Naive B cell (primary cell): ENCODE data around the gene TMEM218. TPM values are rescaled to one million over a fixed set of nuclear protein-coding genes. Genes with fewer than 3 reads are reported as not detected.

ENCODE experiments used
- ATAC-seq, 2 donors: fragments of 150-1000 bp; cut with Tn5 transposase; 2 replicates each; pipeline ENCODE4 v1.10.0; 2021; ENCODE audit warnings: low read depth in 2 of 2, mild to moderate bottlenecking in 2 of 2, moderate library complexity in 2 of 2
- DNase-seq: peaks from one replicate; pipeline ENCODE4 v3.0.0; 2022
- H3K27ac Mint-ChIP-seq, 6 donors: one replicate each; pipeline ENCODE4 v1.8.0; 2020 to 2022; ENCODE audit warnings: mild to moderate bottlenecking in 6 of 6, mixed read lengths in 6 of 6, moderate library complexity in 5 of 6, inconsistent platforms in 2 of 6
- H3K27me3 Mint-ChIP-seq, 3 donors: one replicate each; pipeline ENCODE4 v1.8.0; 2021 to 2022; ENCODE audit warnings: mixed read lengths in 3 of 3, mild to moderate bottlenecking in 1 of 3
- H3K36me3 Mint-ChIP-seq, 2 donors: one replicate each; pipeline ENCODE4 v1.8.0; 2020 to 2022; ENCODE audit warnings: mixed read lengths in 2 of 2, inconsistent platforms in 1 of 2, mild to moderate bottlenecking in 1 of 2
- H3K4me1 Mint-ChIP-seq, 3 donors: one replicate each; pipeline ENCODE4 v1.8.0; 2020 to 2022; ENCODE audit warnings: mixed read lengths in 3 of 3, inconsistent platforms in 1 of 3, mild to moderate bottlenecking in 1 of 3, moderate library complexity in 1 of 3
- H3K4me3 Mint-ChIP-seq, 8 donors: one replicate each; pipeline ENCODE4 v1.8.0; 2020 to 2022; ENCODE audit warnings: mild to moderate bottlenecking in 8 of 8, mixed read lengths in 8 of 8, moderate library complexity in 8 of 8, inconsistent platforms in 2 of 8
- H3K9me3 Mint-ChIP-seq, 7 donors: one replicate each; pipeline ENCODE4 v1.8.0; 2020 to 2022; ENCODE audit warnings: mixed read lengths in 7 of 7, mild to moderate bottlenecking in 5 of 7, inconsistent platforms in 2 of 7, moderate library complexity in 1 of 7
- polyA plus RNA-seq, 6 donors: library from polyadenylated mRNA; unstranded; fragments of 300-500 nt; fragmentation: Illumina TruSeq; gene quantifications; one replicate each; pipeline ENCODE4 v1.2.3, GENCODE V29; 2021; ENCODE audit warnings: low read depth in 6 of 6

Gene TMEM218
- polyA plus RNA-seq, 6 donors from 2014 or later = 30.4 to 53.0 (median 36.7) TPM

- H3K4me1 Mint-ChIP-seq = peaks cover 35 to 46% (median 42%) of the 10 kb centered on the region in 3 donors
- H3K36me3 Mint-ChIP-seq = no peaks in the 10 kb centered on the region
These were observed 36.2 kb downstream of the TMEM218 start for GRCh38 chr11:125075242-125075625.

GRCh38 chr11:125074511-125075241 lies 36.8 kb downstream of the TMEM218 start:
- Mint-ChIP-seq H3K4me3 (no peak overlapping the region), H3K36me3 (no peaks in the 10 kb centered on the region), H3K27ac (peak overlapping the region in 2 of 6 donors; percentile 63 to 65), H3K27me3 (peaks cover 4 to 6% (median 4%) of the 10 kb centered on the region in 3 donors), H3K4me1 (peaks cover 41 to 51% (median 48%) of the 10 kb centered on the region in 3 donors), H3K9me3 (no peaks in the 10 kb centered on the region)
- no peak for ATAC-seq
- no peak for DNase-seq

More at GRCh38 chr11:125075242-125075625, 36.2 kb downstream of the TMEM218 start:
- ATAC-seq = no peak
- Mint-ChIP-seq H3K27ac (no peak overlapping the region), H3K27me3 (peaks cover 0 to 6% (median 4%) of the 10 kb centered on the region in 3 donors), H3K9me3 (no peaks in the 10 kb centered on the region), H3K4me3 (no peak overlapping the region)
- DNase-seq = no peak

GRCh38 chr11:125073616-125074483 lies 37.6 kb downstream of the TMEM218 start:
- H3K4me1 Mint-ChIP-seq = peaks cover 46 to 59% (median 52%) of the 10 kb centered on the region in 3 donors

GRCh38 chr11:125072961-125073590 lies 38.4 kb downstream of the TMEM218 start:
- H3K36me3 Mint-ChIP-seq = no peaks in the 10 kb centered on the region
- peak overlapping the region in 5 of 8 donors; percentile 37 to 80 (median 54) for H3K4me3 Mint-ChIP-seq
- ATAC-seq (no peak), DNase-seq (no peak)
- peak overlapping the region; percentile 78 to 95 (median 86) for H3K27ac Mint-ChIP-seq
- H3K9me3 Mint-ChIP-seq = no peaks in the 10 kb centered on the region
- peaks cover 3 to 16% (median 4%) of the 10 kb centered on the region in 3 donors for H3K27me3 Mint-ChIP-seq
- peaks cover 46 to 59% (median 47%) of the 10 kb centered on the region in 3 donors for H3K4me1 Mint-ChIP-seq

More at GRCh38 chr11:125073616-125074483, 37.6 kb downstream of the TMEM218 start:
- Mint-ChIP-seq H3K36me3 (no peaks in the 10 kb centered on the region), H3K9me3 (no peaks in the 10 kb centered on the region), H3K4me3 (peak overlapping the region in 4 of 8 donors; percentile 48 to 84 (median 56)), H3K27ac (peak overlapping the region; percentile 42 to 85 (median 66)), H3K27me3 (peaks cover 4 to 12% (median 6%) of the 10 kb centered on the region in 3 donors)
- ATAC-seq (peak in 1 of 2 donors; percentile 20), DNase-seq (no peak)

GRCh38 chr11:125072218-125072960 lies 39.0 kb downstream of the TMEM218 start:
- peak overlapping the region in 6 of 8 donors; percentile 37 to 80 (median 50) for H3K4me3 Mint-ChIP-seq

GRCh38 chr11:125071846-125072217 lies 39.6 kb downstream of the TMEM218 start:
- ATAC-seq = no peak

More at GRCh38 chr11:125072218-125072960, 39.0 kb downstream of the TMEM218 start:
- Mint-ChIP-seq H3K9me3 (no peaks in the 10 kb centered on the region), H3K27me3 (peaks cover 0 to 16% (median 4%) of the 10 kb centered on the region in 3 donors), H3K36me3 (no peaks in the 10 kb centered on the region), H3K27ac (peak overlapping the region; percentile 78 to 95 (median 86)), H3K4me1 (peaks cover 46 to 59% (median 47%) of the 10 kb centered on the region in 3 donors)
- ATAC-seq = peak; percentile 87 to 90
- peak; percentile 55 for DNase-seq

GRCh38 chr11:125071435-125071834 lies 40.0 kb downstream of the TMEM218 start:
- H3K36me3 Mint-ChIP-seq = no peaks in the 10 kb centered on the region
- peaks cover 46 to 59% (median 47%) of the 10 kb centered on the region in 3 donors for H3K4me1 Mint-ChIP-seq
- H3K9me3 Mint-ChIP-seq = no peaks in the 10 kb centered on the region
- peak overlapping the region in 5 of 8 donors; percentile 46 to 79 (median 58) for H3K4me3 Mint-ChIP-seq
- ATAC-seq = no peak
- peak overlapping the region in 4 of 6 donors; percentile 65 to 85 (median 82) for H3K27ac Mint-ChIP-seq
- no peak for DNase-seq
- peaks cover 0 to 16% (median 0%) of the 10 kb centered on the region in 3 donors for H3K27me3 Mint-ChIP-seq

More at GRCh38 chr11:125071846-125072217, 39.6 kb downstream of the TMEM218 start:
- H3K4me3 Mint-ChIP-seq = peak overlapping the region in 5 of 8 donors; percentile 25 to 80 (median 57)
- DNase-seq = no peak
- no peaks in the 10 kb centered on the region for H3K36me3 Mint-ChIP-seq
- peaks cover 0 to 16% (median 0%) of the 10 kb centered on the region in 3 donors for H3K27me3 Mint-ChIP-seq
- peak overlapping the region in 3 of 6 donors; percentile 84 to 90 (median 87) for H3K27ac Mint-ChIP-seq
- H3K4me1 Mint-ChIP-seq = peaks cover 46 to 59% (median 47%) of the 10 kb centered on the region in 3 donors
- no peaks in the 10 kb centered on the region for H3K9me3 Mint-ChIP-seq

- Mint-ChIP-seq H3K27ac (peak overlapping the region; percentile 44 to 89 (median 73)), H3K4me1 (peaks cover 46 to 59% (median 47%) of the 10 kb centered on the region in 3 donors), H3K4me3 (peak overlapping the region in 7 of 8 donors; percentile 19 to 81 (median 66)), H3K27me3 (peaks cover 0 to 23% (median 4%) of the 10 kb centered on the region in 3 donors), H3K36me3 (no peaks in the 10 kb centered on the region), H3K9me3 (no peaks in the 10 kb centered on the region)
- peak; percentile 54 for DNase-seq
- peak; percentile 48 to 62 for ATAC-seq
These were observed 40.6 kb downstream of the TMEM218 start for GRCh38 chr11:125070699-125071254.

- peaks cover 0 to 28% (median 4%) of the 10 kb centered on the region in 3 donors for H3K27me3 Mint-ChIP-seq
- no peaks in the 10 kb centered on the region for H3K36me3 Mint-ChIP-seq
- peaks cover 46 to 59% (median 47%) of the 10 kb centered on the region in 3 donors for H3K4me1 Mint-ChIP-seq
- H3K27ac Mint-ChIP-seq = peak overlapping the region in 4 of 6 donors; percentile 44 to 84 (median 69)
- H3K4me3 Mint-ChIP-seq = peak overlapping the region in 2 of 8 donors; percentile 46 to 63
- DNase-seq (no peak), ATAC-seq (no peak)
- H3K9me3 Mint-ChIP-seq = no peaks in the 10 kb centered on the region
These were observed 41.6 kb downstream of the TMEM218 start for GRCh38 chr11:125069796-125070195.

GRCh38 chr11:125069008-125069407 lies 42.4 kb downstream of the TMEM218 start:
- Mint-ChIP-seq H3K27me3 (peaks cover 0 to 36% (median 8%) of the 10 kb centered on the region in 3 donors), H3K4me1 (peaks cover 42 to 59% (median 46%) of the 10 kb centered on the region in 3 donors), H3K36me3 (no peaks in the 10 kb centered on the region), H3K27ac (peak overlapping the region in 3 of 6 donors; percentile 44 to 80 (median 73)), H3K4me3 (peak overlapping the region in 1 of 8 donors; percentile 15), H3K9me3 (no peaks in the 10 kb centered on the region)
- no peak for ATAC-seq
- no peak for DNase-seq

- Mint-ChIP-seq H3K36me3 (no peaks in the 10 kb centered on the region), H3K4me3 (no peak overlapping the region), H3K4me1 (peaks cover 38 to 56% (median 48%) of the 10 kb centered on the region in 3 donors), H3K27me3 (peaks cover 0 to 41% (median 8%) of the 10 kb centered on the region in 3 donors), H3K27ac (peak overlapping the region in 1 of 6 donors; percentile 36), H3K9me3 (no peaks in the 10 kb centered on the region)
- DNase-seq = no peak
- no peak for ATAC-seq
These were observed 43.1 kb downstream of the TMEM218 start for GRCh38 chr11:125068368-125068767.
